SJCRH30 (cell line): ENCODE data around the gene FLNC. TPM values are rescaled to one million over a fixed set of nuclear protein-coding genes. Genes with fewer than 3 reads are reported as not detected.

Source experiments
- DNase-seq, 2 experiments: peaks; one replicate each; pipeline ENCODE4 v3.0.0-alpha.2; 2015 to 2020
- H3K27ac ChIP-seq: fragments of 250-450 bp; sonication (Bioruptor Pico); 2 replicates; pipeline ENCODE4 v1.5.1; 2020; ENCODE audit warnings: mild to moderate bottlenecking, moderate library complexity
- H3K27me3 ChIP-seq: fragments of 250-450 bp; sonication (Bioruptor Pico); 2 replicates; pipeline ENCODE4 v1.5.1; 2020; ENCODE audit warnings: mild to moderate bottlenecking, moderate library complexity
- H3K36me3 ChIP-seq: fragments of 250-450 bp; sonication (Bioruptor Pico); 2 replicates; pipeline ENCODE4 v1.5.1; 2020; ENCODE audit warnings: mild to moderate bottlenecking, moderate library complexity
- H3K4me1 ChIP-seq: fragments of 250-450 bp; sonication (Bioruptor Pico); 2 replicates; pipeline ENCODE4 v1.5.1; 2020; ENCODE audit warnings: mild to moderate bottlenecking, moderate library complexity
- H3K4me3 ChIP-seq: fragments of 250-450 bp; sonication (Bioruptor Pico); 2 replicates; pipeline ENCODE4 v1.5.1; 2020; ENCODE audit warnings: mild to moderate bottlenecking, moderate library complexity
- H3K9me3 ChIP-seq: fragments of 250-450 bp; sonication (Bioruptor Pico); replicated peaks from 2 replicates; pipeline ENCODE4 v1.5.1; 2020; ENCODE audit warnings: mild to moderate bottlenecking, moderate library complexity
- total RNA-seq: library from RNA; depleted of rRNA; stranded (reverse); fragments of >200 nt; shearing (Covaris generic); gene quantifications from 2 replicates; pipeline ENCODE4 v1.2.3, GENCODE V29; 2014

The FLNC gene
- total RNA-seq, 1 experiment from 2014 or later = 158 TPM

- no peak for DNase-seq
- Histone ChIP-seq H3K27me3 (no peaks in the 10 kb centered on the region), H3K9me3 (no peaks in the 10 kb centered on the region), H3K27ac (no peak overlapping the region), H3K4me3 (no peak overlapping the region), H3K36me3 (peaks cover 91% of the 10 kb centered on the region), H3K4me1 (no peaks in the 10 kb centered on the region)
Observed at GRCh38 chr7:128852537-128853254, 22.5 kb downstream of the FLNC start.

DNA sequence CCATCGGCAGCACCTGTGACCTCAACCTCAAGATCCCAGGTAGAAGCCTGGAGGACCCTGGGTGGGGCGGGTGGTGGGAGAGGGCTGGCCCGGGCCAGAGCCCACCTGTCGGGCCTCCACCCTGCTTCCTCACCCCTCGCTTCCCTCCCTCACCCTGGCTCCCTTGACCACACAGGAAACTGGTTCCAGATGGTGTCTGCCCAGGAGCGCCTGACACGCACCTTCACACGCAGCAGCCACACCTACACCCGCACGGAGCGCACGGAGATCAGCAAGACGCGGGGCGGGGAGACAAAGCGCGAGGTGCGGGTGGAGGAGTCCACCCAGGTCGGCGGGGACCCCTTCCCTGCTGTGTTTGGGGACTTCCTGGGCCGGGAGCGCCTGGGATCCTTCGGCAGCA lies 23.6 kb downstream of the FLNC start:
- no peak for DNase-seq
- peaks cover 84% of the 10 kb centered on the region for H3K36me3 ChIP-seq
- no peak overlapping the region for H3K27ac ChIP-seq
- H3K4me1 ChIP-seq = no peaks in the 10 kb centered on the region
- H3K4me3 ChIP-seq = no peak overlapping the region
- H3K27me3 ChIP-seq = no peaks in the 10 kb centered on the region
- no peaks in the 10 kb centered on the region for H3K9me3 ChIP-seq

DNA sequence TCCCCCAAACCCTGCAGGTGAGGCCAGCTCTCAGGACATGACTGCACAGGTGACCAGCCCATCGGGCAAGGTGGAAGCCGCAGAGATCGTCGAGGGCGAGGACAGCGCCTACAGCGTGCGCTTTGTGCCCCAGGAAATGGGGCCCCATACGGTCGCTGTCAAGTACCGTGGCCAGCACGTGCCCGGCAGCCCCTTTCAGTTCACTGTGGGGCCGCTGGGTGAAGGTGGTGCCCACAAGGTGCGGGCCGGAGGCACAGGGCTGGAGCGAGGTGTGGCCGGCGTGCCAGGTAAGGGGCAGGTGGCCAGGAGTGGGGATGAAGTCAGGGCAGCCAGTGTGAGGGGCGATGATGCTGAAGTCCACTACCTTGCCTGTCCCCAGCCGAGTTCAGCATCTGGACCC lies 24.2 kb downstream of the FLNC start:
- Histone ChIP-seq H3K27me3 (no peaks in the 10 kb centered on the region), H3K4me1 (no peaks in the 10 kb centered on the region), H3K4me3 (no peak overlapping the region), H3K9me3 (no peaks in the 10 kb centered on the region), H3K36me3 (peaks cover 82% of the 10 kb centered on the region), H3K27ac (no peak overlapping the region)
- DNase-seq = no peak

DNA sequence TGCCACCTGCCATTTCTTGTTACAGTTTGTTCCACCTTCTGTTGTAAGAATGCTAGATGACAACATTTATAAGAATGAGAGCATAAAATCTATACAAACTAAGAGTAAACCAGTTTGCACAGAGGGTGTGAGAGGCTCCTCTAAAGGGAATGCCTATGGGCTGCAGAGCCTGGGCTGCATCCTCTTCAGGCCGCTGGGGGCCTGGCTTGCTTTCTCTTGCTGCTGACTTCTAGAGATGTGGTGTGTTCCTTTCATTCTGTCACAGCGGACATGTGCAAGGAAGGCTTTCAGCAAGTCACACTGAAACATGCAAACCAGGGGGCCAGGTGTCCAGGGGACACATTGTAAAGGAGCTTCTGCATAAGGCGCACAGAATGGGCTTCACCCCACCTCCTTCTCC lies 25.4 kb downstream of the FLNC start:
- Histone ChIP-seq H3K36me3 (peaks cover 71% of the 10 kb centered on the region), H3K4me3 (no peak overlapping the region), H3K9me3 (no peaks in the 10 kb centered on the region), H3K27ac (no peak overlapping the region), H3K4me1 (no peaks in the 10 kb centered on the region), H3K27me3 (no peaks in the 10 kb centered on the region)
- DNase-seq = no peak

DNA sequence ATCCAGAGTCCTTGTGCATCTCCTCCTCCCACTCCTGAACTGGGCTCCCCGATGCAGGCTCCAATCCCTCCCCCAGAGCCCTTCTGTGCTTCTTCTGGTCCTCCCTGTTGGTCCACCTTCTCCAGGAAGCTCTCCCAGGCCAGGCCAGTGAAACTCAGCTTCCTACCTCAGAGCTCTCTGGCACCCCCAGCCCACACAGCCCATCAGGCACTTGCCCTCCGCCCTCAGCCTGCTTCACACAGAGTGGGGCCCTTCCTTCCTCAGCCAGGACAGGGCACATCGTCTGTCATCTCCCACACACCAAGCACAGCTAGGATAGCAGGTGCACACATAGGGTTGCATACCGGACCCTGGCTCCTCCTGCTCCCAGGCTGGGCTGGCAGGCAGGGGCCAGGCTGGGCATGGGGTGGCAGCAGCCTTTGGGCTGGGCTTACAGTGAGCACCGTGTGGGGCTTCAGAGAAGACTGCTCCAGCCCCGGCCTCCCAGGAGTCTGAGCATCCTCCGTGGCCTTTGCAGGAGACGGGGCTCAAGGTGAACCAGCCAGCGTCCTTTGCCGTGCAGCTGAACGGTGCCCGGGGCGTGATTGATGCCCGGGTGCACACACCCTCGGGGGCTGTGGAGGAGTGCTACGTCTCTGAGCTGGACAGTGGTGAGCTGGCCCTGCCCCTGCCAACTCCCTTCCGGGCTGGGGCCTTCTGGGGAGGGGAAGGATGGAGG lies 26.0 kb downstream of the FLNC start:
- Histone ChIP-seq H3K4me3 (no peak overlapping the region), H3K9me3 (no peaks in the 10 kb centered on the region), H3K27ac (no peak overlapping the region), H3K36me3 (peaks cover 65% of the 10 kb centered on the region), H3K4me1 (no peaks in the 10 kb centered on the region), H3K27me3 (no peaks in the 10 kb centered on the region)
- no peak for DNase-seq

- Histone ChIP-seq H3K9me3 (no peaks in the 10 kb centered on the region), H3K27ac (no peak overlapping the region), H3K4me1 (no peaks in the 10 kb centered on the region), H3K4me3 (no peak overlapping the region), H3K36me3 (peaks cover 40% of the 10 kb centered on the region), H3K27me3 (no peaks in the 10 kb centered on the region)
- DNase-seq = no peak
Observed at GRCh38 chr7:128858380-128859231, 28.4 kb downstream of the FLNC start.

- no peaks in the 10 kb centered on the region for H3K4me1 ChIP-seq
- H3K27me3 ChIP-seq = no peaks in the 10 kb centered on the region
- no peak for DNase-seq
- no peak overlapping the region for H3K27ac ChIP-seq
- H3K4me3 ChIP-seq = no peak overlapping the region
- peaks cover 31% of the 10 kb centered on the region for H3K36me3 ChIP-seq
- H3K9me3 ChIP-seq = no peaks in the 10 kb centered on the region
Observed at GRCh38 chr7:128859232-128860157, 29.3 kb downstream of the FLNC start.

DNA sequence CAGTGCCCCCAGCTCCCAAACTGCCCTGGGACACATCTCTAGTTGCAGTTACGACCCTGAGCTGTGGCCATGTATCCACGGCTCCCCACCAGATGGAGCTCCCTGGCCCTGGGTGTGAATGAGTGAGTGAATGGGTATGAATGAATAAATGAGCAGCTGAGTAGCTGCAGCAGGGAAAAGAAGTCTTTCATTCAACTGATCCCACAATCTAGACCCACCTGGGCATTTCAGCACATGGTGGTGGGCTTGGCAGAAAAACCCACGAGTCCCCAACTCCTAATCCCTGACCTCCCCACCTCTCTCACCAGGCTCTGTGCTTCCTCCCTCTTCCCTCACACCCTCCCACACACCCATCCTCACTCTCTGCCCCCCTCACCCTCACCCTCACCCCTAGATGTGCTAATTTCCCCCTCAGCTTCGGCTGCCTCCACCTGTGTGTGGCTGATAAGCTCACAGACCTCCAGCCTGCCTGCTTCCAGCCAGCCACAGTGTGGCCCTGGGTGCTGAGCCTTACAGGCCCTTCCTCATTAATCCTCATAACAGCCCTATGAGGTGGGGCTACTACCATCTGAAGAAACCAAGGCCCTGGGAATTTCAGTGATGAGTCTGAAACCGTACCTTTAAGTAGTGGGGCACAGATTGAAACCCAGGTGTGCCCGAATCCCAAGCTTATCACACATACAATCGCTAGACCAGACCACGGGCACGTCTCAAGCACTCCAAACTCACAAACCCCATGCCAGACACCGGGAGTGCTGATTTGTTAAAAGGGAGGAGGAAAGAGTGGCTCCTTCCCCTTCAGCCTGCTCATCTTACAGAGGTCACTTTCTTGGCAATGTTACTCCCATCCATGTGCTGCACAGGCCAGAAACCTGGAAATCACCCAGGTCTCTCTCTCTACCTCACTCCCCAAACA lies 30.2 kb downstream of the FLNC start:
- DNase-seq = no peak
- no peaks in the 10 kb centered on the region for H3K9me3 ChIP-seq
- no peaks in the 10 kb centered on the region for H3K4me1 ChIP-seq
- H3K27ac ChIP-seq = no peak overlapping the region
- no peak overlapping the region for H3K4me3 ChIP-seq
- H3K27me3 ChIP-seq = no peaks in the 10 kb centered on the region
- H3K36me3 ChIP-seq = peaks cover 22% of the 10 kb centered on the region

- no peak for DNase-seq
- Histone ChIP-seq H3K9me3 (no peaks in the 10 kb centered on the region), H3K4me3 (peak overlapping the region; percentile 74), H3K36me3 (peaks cover 7% of the 10 kb centered on the region; the same call in 1 of the 2 replicates), H3K27ac (no peak overlapping the region), H3K4me1 (no peaks in the 10 kb centered on the region), H3K27me3 (no peaks in the 10 kb centered on the region)
Observed at GRCh38 chr7:128861957-128862570, 31.9 kb downstream of the FLNC start.

GRCh38 chr7:128862571-128863432 lies 32.6 kb downstream of the FLNC start, which contains the start of gene ATP6V1F:
Gene ATP6V1F, plus strand, starts transcription at chr7:128862856. Its CDS starts 49 bp downstream, at chr7:128862905.
- Histone ChIP-seq H3K4me3 (peak within 1 kb of the TSS; percentile 74), H3K4me1 (peaks cover 2% of the 10 kb centered on the region; the same call in 1 of the 2 replicates), H3K36me3 (peaks cover 7% of the 10 kb centered on the region; the same call in 1 of the 2 replicates), H3K9me3 (no peaks in the 10 kb centered on the region), H3K27me3 (no peaks in the 10 kb centered on the region), H3K27ac (peak within 1 kb of the TSS; percentile 6; the same call in 1 of the 2 replicates)
- peak; percentile 98 to 99 for DNase-seq

DNA sequence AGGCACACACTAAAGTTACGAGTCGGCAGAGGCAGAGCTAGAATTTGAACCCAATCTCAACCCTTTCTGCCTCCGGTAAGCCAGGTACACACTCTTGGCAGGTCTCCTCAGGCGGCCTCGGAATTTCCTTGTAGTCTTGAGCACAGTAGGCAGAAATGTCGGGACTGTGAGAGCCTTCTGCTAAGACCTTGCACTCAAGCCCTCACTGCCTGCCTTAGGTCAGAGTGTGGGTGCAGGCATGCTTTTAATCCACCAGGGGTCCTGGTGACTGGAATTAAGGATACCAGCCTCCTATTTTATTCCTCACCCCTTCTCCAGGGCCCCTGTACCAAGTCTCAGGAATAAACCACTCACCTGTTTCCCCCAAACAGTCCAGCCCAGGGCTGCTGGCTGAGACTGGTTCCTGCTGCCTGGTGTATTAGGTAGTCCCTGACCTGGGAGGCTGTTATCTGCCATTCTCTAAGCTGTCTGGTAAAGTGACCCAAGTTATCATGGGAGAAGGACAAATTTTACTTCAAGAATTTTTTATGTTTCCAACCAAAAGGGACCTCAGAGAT lies 33.3 kb downstream of the FLNC start:
- H3K9me3 ChIP-seq = no peaks in the 10 kb centered on the region
- no peaks in the 10 kb centered on the region for H3K27me3 ChIP-seq
- H3K36me3 ChIP-seq = peaks cover 6% of the 10 kb centered on the region; the same call in 1 of the 2 replicates
- H3K27ac ChIP-seq = peak overlapping the region; percentile 6; the same call in 1 of the 2 replicates
- DNase-seq = peak; percentile 75 to 79
- H3K4me3 ChIP-seq = peak overlapping the region; percentile 74
- peaks cover 9% of the 10 kb centered on the region for H3K4me1 ChIP-seq

- H3K27ac ChIP-seq = no peak overlapping the region
- DNase-seq = no peak
- H3K36me3 ChIP-seq = no peaks in the 10 kb centered on the region
- no peaks in the 10 kb centered on the region for H3K9me3 ChIP-seq
- no peak overlapping the region for H3K4me3 ChIP-seq
- no peaks in the 10 kb centered on the region for H3K27me3 ChIP-seq
- peaks cover 11% of the 10 kb centered on the region for H3K4me1 ChIP-seq
Observed at GRCh38 chr7:128865303-128865702, 35.1 kb downstream of the FLNC start.
